ENCODE data around the gene CHST11. TPM values are rescaled to one million over a fixed set of nuclear protein-coding genes. Genes with fewer than 3 reads are reported as not detected.
"Not testable (repeated sequence)": the region's sequence is repeated elsewhere in the genome, so short reads cannot be mapped to it uniquely, and the experiment has no call there.

The CHST11 gene
- total RNA-seq, 1 experiment from 2014 or later = 6.7 TPM

GRCh38 chr12:104571328-104571727, 114.6 kb downstream of the CHST11 start:
- Histone ChIP-seq H3K9me3 (ENCODE audit: control insufficient read depth, low read depth, low read length) (no peaks in the 10 kb centered on the region), H4K5ac (ENCODE audit: insufficient read length, low read depth, low read length) (no peak overlapping the region), H4K20me1 (ENCODE audit: control insufficient read depth, insufficient read depth, insufficient read length) (no peaks in the 10 kb centered on the region), H2AFZ (ENCODE audit: low read length) (no peak overlapping the region), H2BK5ac (ENCODE audit: insufficient read length, low read length) (no peak overlapping the region), H3K56ac (ENCODE audit: insufficient read length, low read depth, low read length) (no peak overlapping the region), H2BK12ac (ENCODE audit: insufficient read length, low read depth, low read length) (no peak overlapping the region), H3K79me2 (ENCODE audit: insufficient read depth, low read length) (no peaks in the 10 kb centered on the region), H2AK5ac (ENCODE audit: insufficient read length, low read length) (no peak overlapping the region), H3K14ac (ENCODE audit: insufficient read depth, low read length) (no peak overlapping the region), H3K18ac (ENCODE audit: insufficient read length, low read depth, low read length) (no peak overlapping the region), H2BK15ac (ENCODE audit: low read depth, low read length) (no peak overlapping the region), H3K9ac (ENCODE audit: extremely low read depth, insufficient read length, low read length) (no peak overlapping the region), H3K27me3 (ENCODE audit: insufficient read depth, low read length) (no peaks in the 10 kb centered on the region), H2BK120ac (ENCODE audit: low read depth, low read length, poor library complexity, severe bottlenecking) (no peak overlapping the region), H3T11ph (ENCODE audit: low read length) (no peak overlapping the region), H3K79me1 (ENCODE audit: insufficient read depth, low read depth, low read length, poor library complexity, severe bottlenecking) (no peaks in the 10 kb centered on the region), H4K91ac (ENCODE audit: insufficient read length, low read depth, low read length) (no peak overlapping the region), H2BK20ac (ENCODE audit: low read depth, low read length, poor library complexity, severe bottlenecking) (no peak overlapping the region), H3K4me2 (ENCODE audit: insufficient read depth, insufficient read length, low read length) (no peak overlapping the region), H3K4me1 (ENCODE audit: insufficient read depth, low read length) (no peaks in the 10 kb centered on the region), H4K8ac (replicated peaks; ENCODE audit: insufficient read length, low read depth, low read length) (no peak overlapping the region), H3K27ac (ENCODE audit: insufficient read length, low read depth, low read length) (no peak overlapping the region), H3K23ac (ENCODE audit: insufficient read length, low read depth, low read length) (no peak overlapping the region), H3K23me2 (ENCODE audit: insufficient read length, low read depth, low read length, poor library complexity, severe bottlenecking) (no peaks in the 10 kb centered on the region), H3K4ac (ENCODE audit: low read depth, low read length) (no peak overlapping the region)
- no CpG with 5 or more reads among the region's 8 CpGs for WGBS (ENCODE audit: extremely low coverage, insufficient read length, low lambda C conversion rate)
- peaks cover 0 to 3% of the 10 kb centered on the region in 2 experiments; a peak in 2 of 4 replicates for H3K4me1 Mint-ChIP-seq
- no peaks in the 10 kb centered on the region; a peak in 3 of 5 replicates for H3K9me3 Mint-ChIP-seq
- 0 out of 2 replicates have a peak, but pooled peaks cover 2% of the 10 kb centered on the region for H3K27me3 Mint-ChIP-seq (ENCODE audit: low read depth)
- TF ChIP-seq CTCF (conservative IDR thresholded peaks at IDR 0.05) = no peak
- H3K36me3 Mint-ChIP-seq (ENCODE audit: insufficient read depth in 1 of 3, low read depth in 3 of 3) = peaks cover 0 to 5% (median 0%) of the 10 kb centered on the region in 3 experiments; a peak in 2 of 7 replicates
- DNase-seq = no peak
- H3K27ac Mint-ChIP-seq = no peak overlapping the region
- no peak overlapping the region for H3K4me3 Mint-ChIP-seq

- H4K91ac ChIP-seq (ENCODE audit: insufficient read length, low read depth, low read length); H3K4ac ChIP-seq (ENCODE audit: low read depth, low read length); H3K23me2 ChIP-seq (ENCODE audit: insufficient read length, low read depth, low read length, poor library complexity, severe bottlenecking); H3K4me1 ChIP-seq (ENCODE audit: insufficient read depth, low read length); H4K20me1 ChIP-seq (ENCODE audit: control insufficient read depth, insufficient read depth, insufficient read length); H3K79me2 ChIP-seq (ENCODE audit: insufficient read depth, low read length); H2AFZ ChIP-seq (ENCODE audit: low read length); H3T11ph ChIP-seq (ENCODE audit: low read length); DNase-seq; H3K14ac ChIP-seq (ENCODE audit: insufficient read depth, low read length); H2BK15ac ChIP-seq (ENCODE audit: low read depth, low read length); H3K4me3 Mint-ChIP-seq; H2BK120ac ChIP-seq (ENCODE audit: low read depth, low read length, poor library complexity, severe bottlenecking); H4K8ac ChIP-seq (replicated peaks; ENCODE audit: insufficient read length, low read depth, low read length); H4K5ac ChIP-seq (ENCODE audit: insufficient read length, low read depth, low read length); H3K56ac ChIP-seq (ENCODE audit: insufficient read length, low read depth, low read length); H3K23ac ChIP-seq (ENCODE audit: insufficient read length, low read depth, low read length); H3K18ac ChIP-seq (ENCODE audit: insufficient read length, low read depth, low read length); H3K36me3 Mint-ChIP-seq (ENCODE audit: insufficient read depth in 1 of 3, low read depth in 3 of 3); H3K27ac ChIP-seq (ENCODE audit: insufficient read length, low read depth, low read length); H3K27me3 Mint-ChIP-seq (ENCODE audit: low read depth); H3K4me2 ChIP-seq (ENCODE audit: insufficient read depth, insufficient read length, low read length); H2BK20ac ChIP-seq (ENCODE audit: low read depth, low read length, poor library complexity, severe bottlenecking); H3K79me1 ChIP-seq (ENCODE audit: insufficient read depth, low read depth, low read length, poor library complexity, severe bottlenecking); H3K9ac ChIP-seq (ENCODE audit: extremely low read depth, insufficient read length, low read length); H2AK5ac ChIP-seq (ENCODE audit: insufficient read length, low read length); H2BK5ac ChIP-seq (ENCODE audit: insufficient read length, low read length); H3K9me3 ChIP-seq (ENCODE audit: control insufficient read depth, low read depth, low read length); H3K27ac Mint-ChIP-seq; H2BK12ac ChIP-seq (ENCODE audit: insufficient read length, low read depth, low read length); H3K9me3 Mint-ChIP-seq; H3K27me3 ChIP-seq (ENCODE audit: insufficient read depth, low read length): not testable (repeated sequence)
- WGBS (ENCODE audit: extremely low coverage, insufficient read length, low lambda C conversion rate) = no CpG with 5 or more reads among the region's 3 CpGs
- peaks cover 0 to 10% of the 10 kb centered on the region in 2 experiments; a peak in 2 of 4 replicates for H3K4me1 Mint-ChIP-seq
These were observed 117.6 kb downstream of the CHST11 start for GRCh38 chr12:104574353-104574752.
